Measurements from ENCODE around the gene NRXN2.
"Not testable (repeated sequence)": the region's sequence is repeated elsewhere in the genome, so short reads cannot be mapped to it uniquely, and the experiment has no call there.

The NRXN2 gene

DNA sequence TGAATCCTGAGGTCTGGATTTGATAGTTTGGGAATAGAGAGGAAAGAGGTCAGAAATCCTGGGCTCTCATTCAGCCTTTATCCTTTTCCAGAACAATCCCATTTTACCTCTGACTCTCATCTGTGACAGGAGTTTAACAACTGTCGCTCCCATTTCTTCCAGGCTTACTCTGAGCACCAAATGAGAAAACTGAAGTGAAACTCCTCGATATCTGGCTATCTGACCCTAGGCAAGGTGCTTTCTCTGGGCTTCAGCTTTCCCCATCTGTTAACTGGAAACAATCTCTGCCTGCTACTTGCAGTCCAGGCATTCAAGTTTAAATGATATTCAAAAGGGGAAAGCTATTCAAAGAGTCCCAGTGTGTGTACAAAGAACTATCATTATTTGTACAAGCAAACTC, 50.1 kb downstream of the NRXN2 start:
- no peaks in the 10 kb centered on the region for H3K79me2 ChIP-seq (ENCODE audit: insufficient read depth, low read depth)
- TF ChIP-seq, protein P1, sequence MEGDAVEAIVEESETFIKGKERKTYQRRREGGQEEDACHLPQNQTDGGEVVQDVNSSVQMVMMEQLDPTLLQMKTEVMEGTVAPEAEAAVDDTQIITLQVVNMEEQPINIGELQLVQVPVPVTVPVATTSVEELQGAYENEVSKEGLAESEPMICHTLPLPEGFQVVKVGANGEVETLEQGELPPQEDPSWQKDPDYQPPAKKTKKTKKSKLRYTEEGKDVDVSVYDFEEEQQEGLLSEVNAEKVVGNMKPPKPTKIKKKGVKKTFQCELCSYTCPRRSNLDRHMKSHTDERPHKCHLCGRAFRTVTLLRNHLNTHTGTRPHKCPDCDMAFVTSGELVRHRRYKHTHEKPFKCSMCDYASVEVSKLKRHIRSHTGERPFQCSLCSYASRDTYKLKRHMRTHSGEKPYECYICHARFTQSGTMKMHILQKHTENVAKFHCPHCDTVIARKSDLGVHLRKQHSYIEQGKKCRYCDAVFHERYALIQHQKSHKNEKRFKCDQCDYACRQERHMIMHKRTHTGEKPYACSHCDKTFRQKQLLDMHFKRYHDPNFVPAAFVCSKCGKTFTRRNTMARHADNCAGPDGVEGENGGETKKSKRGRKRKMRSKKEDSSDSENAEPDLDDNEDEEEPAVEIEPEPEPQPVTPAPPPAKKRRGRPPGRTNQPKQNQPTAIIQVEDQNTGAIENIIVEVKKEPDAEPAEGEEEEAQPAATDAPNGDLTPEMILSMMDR (conservative IDR thresholded peaks at IDR 0.05; ENCODE audit: low read depth, low read length) = no peak
- peaks cover 87% of the 10 kb centered on the region for H3K27me3 ChIP-seq (ENCODE audit: insufficient read depth, low read depth)
- no peak overlapping the region for H3K4me2 ChIP-seq
- H3K9ac ChIP-seq = no peak overlapping the region
- H3K27ac ChIP-seq = no peak overlapping the region
- H3K4me1 ChIP-seq (ENCODE audit: low read depth, poor library complexity, severe bottlenecking) = no peaks in the 10 kb centered on the region
- no peaks in the 10 kb centered on the region for H4K20me1 ChIP-seq (ENCODE audit: insufficient read depth)
- H3K36me3 ChIP-seq (ENCODE audit: insufficient read depth) = no peaks in the 10 kb centered on the region
- H2AFZ ChIP-seq (ENCODE audit: low read depth) = no peak overlapping the region
- H3K4me3 ChIP-seq (IDR thresholded peaks at IDR 0.05; ENCODE audit: insufficient read depth, low read depth, low read length) = no peak overlapping the region

- no peak overlapping the region for H3K4me2 ChIP-seq
- H3K79me2 ChIP-seq (ENCODE audit: insufficient read depth, low read depth) = no peaks in the 10 kb centered on the region
- TF ChIP-seq, protein P1 (conservative IDR thresholded peaks at IDR 0.05; ENCODE audit: low read depth, low read length) = no peak
- no peaks in the 10 kb centered on the region for H3K4me1 ChIP-seq (ENCODE audit: low read depth, poor library complexity, severe bottlenecking)
- no peaks in the 10 kb centered on the region for H3K36me3 ChIP-seq (ENCODE audit: insufficient read depth)
- H2AFZ ChIP-seq (ENCODE audit: low read depth) = no peak overlapping the region
- no peaks in the 10 kb centered on the region for H4K20me1 ChIP-seq (ENCODE audit: insufficient read depth)
- H3K27ac ChIP-seq = no peak overlapping the region
- H3K9ac ChIP-seq = no peak overlapping the region
- H3K27me3 ChIP-seq (ENCODE audit: insufficient read depth, low read depth) = peaks cover 86% of the 10 kb centered on the region
- no peak overlapping the region for H3K4me3 ChIP-seq (IDR thresholded peaks at IDR 0.05; ENCODE audit: insufficient read depth, low read depth, low read length)
Observed at GRCh38 chr11:64670975-64671374, 52.0 kb downstream of the NRXN2 start.

DNA sequence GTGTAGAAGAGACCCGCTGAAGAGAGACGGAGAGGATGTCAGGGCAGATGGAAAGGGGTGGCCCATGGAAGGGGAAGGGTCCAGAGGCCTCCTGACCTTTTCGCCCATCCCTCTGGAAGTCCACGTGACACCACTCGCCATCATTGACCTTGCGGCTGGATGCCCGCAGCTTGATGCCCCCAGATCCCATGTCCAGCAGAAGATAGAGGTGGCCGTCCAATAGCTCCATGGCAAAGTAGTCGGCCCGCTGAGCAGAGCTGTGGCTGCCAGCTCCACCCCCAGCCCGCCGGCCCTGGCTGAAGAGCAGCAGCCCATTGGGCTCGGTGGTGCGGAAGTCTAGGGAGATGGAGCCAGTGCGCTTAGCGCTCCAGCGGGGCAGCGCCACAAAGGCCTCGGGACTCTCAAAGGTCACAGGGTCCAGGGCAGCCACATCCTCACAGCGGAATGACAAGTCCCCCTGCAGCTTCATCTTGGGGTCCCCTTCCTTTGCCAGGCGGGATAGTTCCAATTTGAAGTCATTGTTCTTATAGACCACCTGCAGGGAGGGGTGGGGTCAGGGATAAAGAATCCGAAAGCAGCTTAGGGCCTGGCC, 55.7 kb downstream of the NRXN2 start:
- Histone ChIP-seq H2AFZ (ENCODE audit: low read depth) (no peak overlapping the region), H3K79me2 (ENCODE audit: insufficient read depth, low read depth) (no peaks in the 10 kb centered on the region), H4K20me1 (ENCODE audit: insufficient read depth) (no peaks in the 10 kb centered on the region), H3K36me3 (ENCODE audit: insufficient read depth) (no peaks in the 10 kb centered on the region), H3K4me1 (ENCODE audit: low read depth, poor library complexity, severe bottlenecking) (no peaks in the 10 kb centered on the region), H3K27me3 (ENCODE audit: insufficient read depth, low read depth) (peaks cover 81% of the 10 kb centered on the region), H3K4me2 (no peak overlapping the region), H3K4me3 (IDR thresholded peaks at IDR 0.05; ENCODE audit: insufficient read depth, low read depth, low read length) (no peak overlapping the region), H3K27ac (no peak overlapping the region), H3K9ac (no peak overlapping the region)
- TF ChIP-seq, protein P1 (conservative IDR thresholded peaks at IDR 0.05; ENCODE audit: low read depth, low read length) = no peak

DNA sequence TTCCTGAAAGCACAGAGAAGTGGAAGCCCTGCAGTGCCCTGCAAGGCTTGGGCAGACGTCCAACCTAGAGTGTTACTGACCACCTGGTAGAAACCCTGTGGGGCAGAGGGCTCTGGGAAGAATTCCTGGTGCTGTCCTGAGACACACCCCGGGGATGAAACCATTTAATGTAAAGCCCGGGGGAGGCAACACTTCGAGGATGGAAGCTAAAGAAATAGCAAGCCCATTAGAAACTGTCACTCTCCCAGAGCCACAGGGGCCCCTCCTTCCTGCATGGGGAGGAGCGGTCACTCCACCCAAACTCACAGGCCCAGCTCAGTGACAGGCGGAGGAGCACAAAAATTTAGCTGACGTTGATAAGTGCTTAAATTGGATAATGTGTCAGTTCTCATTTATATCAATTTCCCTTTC, 57.6 kb downstream of the NRXN2 start:
- no peaks in the 10 kb centered on the region for H3K4me1 ChIP-seq (ENCODE audit: low read depth, poor library complexity, severe bottlenecking)
- H3K9ac ChIP-seq = no peak overlapping the region
- no peak overlapping the region for H2AFZ ChIP-seq (ENCODE audit: low read depth)
- H3K36me3 ChIP-seq (ENCODE audit: insufficient read depth) = no peaks in the 10 kb centered on the region
- peaks cover 83% of the 10 kb centered on the region for H3K27me3 ChIP-seq (ENCODE audit: insufficient read depth, low read depth)
- H4K20me1 ChIP-seq (ENCODE audit: insufficient read depth) = no peaks in the 10 kb centered on the region
- H3K4me2 ChIP-seq = no peak overlapping the region
- TF ChIP-seq, protein P1 (conservative IDR thresholded peaks at IDR 0.05; ENCODE audit: low read depth, low read length) = no peak
- H3K27ac ChIP-seq = no peak overlapping the region
- no peaks in the 10 kb centered on the region for H3K79me2 ChIP-seq (ENCODE audit: insufficient read depth, low read depth)
- H3K4me3 ChIP-seq (IDR thresholded peaks at IDR 0.05; ENCODE audit: insufficient read depth, low read depth, low read length) = no peak overlapping the region

- not testable (repeated sequence) for H3K79me2 ChIP-seq (ENCODE audit: insufficient read depth, low read depth); H3K36me3 ChIP-seq (ENCODE audit: insufficient read depth); H3K4me2 ChIP-seq; H2AFZ ChIP-seq (ENCODE audit: low read depth); H3K9ac ChIP-seq; H3K4me1 ChIP-seq (ENCODE audit: low read depth, poor library complexity, severe bottlenecking); H4K20me1 ChIP-seq (ENCODE audit: insufficient read depth); H3K27ac ChIP-seq; H3K4me3 ChIP-seq (IDR thresholded peaks at IDR 0.05; ENCODE audit: insufficient read depth, low read depth, low read length)
- H3K27me3 ChIP-seq (ENCODE audit: insufficient read depth, low read depth) = peaks cover 79% of the 10 kb centered on the region
Observed at GRCh38 chr11:64664236-64664870, 58.6 kb downstream of the NRXN2 start.

Data from KMS-11 (cell line).